HepG2 (cell line): ENCODE measurements around the gene CTSO.
A peak's percentile ranks its signal among the peaks of the same experiment; 100 is the strongest.

ENCODE experiments used
- CHD2 ChIP-seq: IDR thresholded peaks from 2 replicates; pipeline ENCODE4 v1.6.1; 2011; ENCODE audit warnings: low read depth, low read length, improper control_type of control experiment
- CTCF ChIP-seq: sonication (generic); formaldehyde crosslinking; IDR thresholded peaks from 2 replicates; pipeline ENCODE4 v1.5.0; 2020; ENCODE audit warnings: mild to moderate bottlenecking, missing genetic modification reagents, moderate library complexity
- HCFC1 ChIP-seq: fragments of 150-350 bp; IDR thresholded peaks from 2 replicates; pipeline ENCODE4 v1.6.1; 2014; ENCODE audit warnings: low read depth, low read length
- NR2F6 ChIP-seq, 2 experiments: IDR thresholded peaks; 2 replicates each; pipeline ENCODE4 v1.6.1; 2016; ENCODE audit warnings: antibody characterized with exemption in 1 of 2, mild to moderate bottlenecking in 1 of 2
- RFX5 ChIP-seq: IDR thresholded peaks from 2 replicates; pipeline ENCODE4 v1.6.1; 2011; ENCODE audit warnings: low read depth, low read length, improper control_type of control experiment
- TBP ChIP-seq: sonication (generic); formaldehyde crosslinking; IDR thresholded peaks from 2 replicates; pipeline ENCODE4 v1.5.0; 2020; ENCODE audit warnings: missing genetic modification reagents
- ZBTB37 ChIP-seq: sonication (generic); formaldehyde crosslinking; IDR thresholded peaks from 2 replicates; pipeline ENCODE4 v1.4.0; 2020; ENCODE audit warnings: mild to moderate bottlenecking, missing genetic modification reagents
- ZBTB49 ChIP-seq: sonication (generic); formaldehyde crosslinking; IDR thresholded peaks from 2 replicates; pipeline ENCODE4 v1.4.0; 2020; ENCODE audit warnings: missing genetic modification reagents, borderline replicate concordance
- ZFX ChIP-seq: sonication (generic); formaldehyde crosslinking; IDR thresholded peaks from 2 replicates; pipeline ENCODE4 v1.4.0; 2020; ENCODE audit warnings: mild to moderate bottlenecking, low read depth, missing genetic modification reagents, moderate library complexity
- ZKSCAN8 ChIP-seq: IDR thresholded peaks from 2 replicates; pipeline ENCODE4 v1.6.1; 2016; ENCODE audit warnings: borderline replicate concordance, missing genetic modification reagents, missing compliant biosample characterization
- ZNF282 ChIP-seq: fragments of 450-650 bp; IDR thresholded peaks from 2 replicates; pipeline ENCODE4 v1.6.1; 2018; ENCODE audit not compliant: partially characterized antibody
- ZZZ3 ChIP-seq: sonication (generic); formaldehyde crosslinking; IDR thresholded peaks from 2 replicates; pipeline ENCODE4 v1.4.0; 2020; ENCODE audit warnings: missing genetic modification reagents, mild to moderate bottlenecking, borderline replicate concordance

- TF ChIP-seq CTCF (CRISPR knock-in tag) (0 out of 2 replicates have a peak, but pooled peaks have one; percentile 14), ZBTB37 (CRISPR knock-in tag) (no peak), RFX5 (no peak), HCFC1 (no peak), CHD2 (no peak), ZNF282 (no peak), ZBTB49 (no peak), ZZZ3 (CRISPR knock-in tag) (no peak), TBP (CRISPR knock-in tag) (no peak), NR2F6 (IDR thresholded peaks at IDR 0.05) (no peak), NR2F6 (CRISPR knock-in tag; IDR thresholded peaks at IDR 0.05) (no peak), ZFX (CRISPR knock-in tag) (no peak), ZKSCAN8 (CRISPR knock-in tag) (no peak)
Measured at GRCh38 chr4:155999725-156000124, 46.1 kb upstream of the CTSO start.
